AG20443 (cell line): ENCODE data around the gene RALGAPB.

Experiments
- DNase-seq: peaks from one replicate; pipeline ENCODE4 v3.0.0; 2012; ENCODE audit warnings: low spot score, mixed read lengths

The RALGAPB gene

DNA sequence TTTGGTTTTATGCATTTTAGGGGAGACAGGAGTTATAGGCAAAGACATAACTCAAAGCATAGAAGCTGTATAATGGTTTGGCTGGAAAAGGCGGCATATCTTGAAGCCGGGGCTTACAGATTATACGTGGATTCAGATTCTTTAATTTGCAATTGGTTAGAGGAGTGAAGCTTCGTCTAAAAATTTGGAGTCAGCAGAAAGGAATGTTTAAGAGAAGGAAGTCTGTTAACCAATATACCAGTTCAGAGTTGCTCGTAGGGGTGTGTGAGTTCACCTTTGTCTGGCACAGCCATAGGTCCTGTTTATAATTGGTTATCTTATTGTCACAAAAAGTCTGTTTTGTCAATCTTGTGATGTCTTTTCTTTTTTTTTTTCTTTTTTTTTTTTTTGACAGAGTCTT lies 137.9 kb downstream of the RALGAPB start:
- no peak for DNase-seq

DNA sequence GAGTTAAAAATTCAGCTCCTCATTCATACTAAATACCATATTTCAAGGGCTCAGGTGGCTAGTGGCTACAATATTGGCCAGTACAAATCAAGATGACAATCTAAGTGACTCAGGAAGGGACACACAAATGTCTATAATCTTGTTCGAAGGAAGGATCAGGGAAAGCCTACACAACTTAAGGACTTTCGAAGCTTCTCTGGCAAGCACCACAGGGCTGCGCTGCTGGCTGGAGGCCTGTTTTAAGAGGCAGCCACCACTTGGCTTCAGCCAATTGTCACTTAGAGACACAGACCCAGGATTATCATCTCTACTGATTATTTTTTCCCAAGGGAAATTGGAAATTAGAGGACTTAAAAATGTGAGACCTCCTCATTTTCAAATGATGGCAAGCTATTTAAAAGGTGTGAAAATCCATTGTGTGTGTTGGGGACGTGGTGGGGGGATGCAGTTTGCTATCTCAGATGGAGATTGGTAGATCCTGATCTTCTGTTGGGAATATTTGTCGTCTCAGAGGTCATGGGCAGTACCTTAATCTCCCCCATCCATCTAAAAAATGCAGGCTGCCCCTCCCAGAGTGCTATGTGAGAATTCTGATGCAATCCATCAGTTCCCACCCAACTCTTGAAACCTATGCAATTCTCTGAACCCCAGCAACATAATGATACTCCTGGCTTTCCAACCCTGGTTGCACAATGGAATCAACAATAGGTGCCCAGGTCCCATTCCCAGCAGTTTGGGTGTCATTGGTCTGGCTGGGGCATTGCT lies 140.3 kb downstream of the RALGAPB start:
- DNase-seq = no peak

DNA sequence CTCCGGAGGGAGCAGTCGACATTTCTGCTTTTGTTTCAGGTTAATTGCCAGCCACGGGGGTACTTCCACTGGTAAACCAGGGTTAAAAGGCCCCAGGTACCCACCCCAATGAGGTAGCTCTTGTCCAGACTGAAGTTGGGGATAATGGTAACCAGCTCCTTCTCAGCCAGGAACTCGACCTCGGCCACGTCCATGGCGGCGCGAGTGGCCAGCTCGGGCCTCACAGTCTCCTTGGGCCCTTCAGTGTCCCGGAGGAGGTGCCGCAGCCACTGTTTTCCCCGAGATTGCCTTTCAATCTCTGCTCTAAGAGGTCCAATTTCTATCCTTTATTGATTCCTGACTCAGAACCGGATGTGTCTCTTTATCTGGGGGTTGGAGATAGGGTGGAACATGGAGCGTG lies 142.6 kb downstream of the RALGAPB start:
- DNase-seq = no peak

DNA sequence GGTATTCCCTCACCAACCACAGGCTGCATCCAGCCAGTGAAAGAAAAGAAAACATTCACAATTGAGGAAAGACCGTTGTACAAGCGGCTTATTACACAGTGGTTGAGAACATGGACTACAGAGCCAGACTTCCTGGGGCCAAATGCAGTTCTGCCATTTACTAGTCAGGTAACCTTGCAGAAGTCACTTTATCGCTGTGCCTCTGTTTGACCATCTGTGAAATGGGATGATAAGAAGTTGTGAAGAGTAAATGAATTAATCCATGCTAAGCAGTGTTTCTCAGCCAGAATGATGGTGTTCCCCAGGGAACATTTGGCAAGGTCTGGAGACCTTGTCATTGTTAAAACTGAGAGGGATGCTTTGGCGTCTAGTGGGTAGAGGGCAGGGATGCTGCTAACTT lies 143.8 kb downstream of the RALGAPB start:
- no peak for DNase-seq

DNA sequence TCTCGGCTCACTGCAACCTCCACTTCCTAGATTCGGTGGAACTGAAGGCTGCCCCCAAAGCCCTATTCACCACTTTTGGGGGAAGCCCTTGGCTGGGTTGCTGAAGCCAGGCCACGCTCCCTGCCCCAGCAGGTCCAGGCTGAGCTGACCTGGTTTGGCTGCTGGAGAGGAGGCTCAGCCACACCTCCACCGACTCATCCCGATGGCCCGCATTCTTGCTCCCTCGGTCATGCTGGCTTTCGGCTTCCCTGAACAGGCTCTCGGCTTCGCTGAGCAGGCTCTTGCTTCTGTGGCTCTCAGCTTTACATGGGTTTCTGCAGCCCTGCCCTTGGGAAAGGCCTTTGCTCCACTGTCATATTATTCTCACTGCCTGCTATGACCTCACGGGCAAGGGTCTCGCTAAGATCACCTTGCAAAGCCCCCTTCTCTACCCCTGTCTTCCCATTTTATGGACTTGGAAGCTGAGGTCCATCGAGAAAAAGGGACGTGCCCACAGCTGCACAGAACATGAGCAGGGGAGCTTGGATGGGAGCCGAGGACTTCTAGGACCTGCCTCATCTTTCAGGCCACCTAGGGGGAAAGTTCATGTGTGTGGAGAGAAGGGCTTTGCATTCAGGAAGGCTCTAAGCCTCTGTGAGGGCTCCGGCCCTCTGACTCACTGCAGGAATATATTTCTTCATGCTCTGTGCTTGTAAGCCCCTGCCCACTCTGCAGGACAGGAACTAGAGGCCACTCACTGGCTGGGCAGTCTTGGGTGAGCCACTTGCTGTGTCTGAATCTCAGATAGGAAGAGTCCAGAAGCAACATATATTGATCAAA lies 144.6 kb downstream of the RALGAPB start:
- DNase-seq = peak; percentile 80

DNA sequence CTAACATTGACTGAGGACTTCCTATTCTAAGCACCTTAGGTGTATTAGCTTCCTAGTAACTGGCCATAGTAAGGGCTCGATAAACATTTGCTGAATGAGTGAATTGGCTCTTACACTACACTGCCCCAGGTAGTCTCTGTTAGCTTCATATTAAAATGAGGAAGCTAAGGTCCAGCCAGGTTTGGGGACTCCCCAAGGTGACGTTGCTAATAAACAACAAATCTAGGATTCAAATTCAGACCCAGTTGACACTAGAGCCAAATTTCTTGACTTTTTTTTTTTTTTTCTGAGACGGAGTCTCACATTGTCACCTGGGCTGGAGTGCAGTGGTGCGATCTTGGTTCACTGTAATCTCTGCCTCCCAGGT lies 145.2 kb downstream of the RALGAPB start:
- DNase-seq = no peak

DNA sequence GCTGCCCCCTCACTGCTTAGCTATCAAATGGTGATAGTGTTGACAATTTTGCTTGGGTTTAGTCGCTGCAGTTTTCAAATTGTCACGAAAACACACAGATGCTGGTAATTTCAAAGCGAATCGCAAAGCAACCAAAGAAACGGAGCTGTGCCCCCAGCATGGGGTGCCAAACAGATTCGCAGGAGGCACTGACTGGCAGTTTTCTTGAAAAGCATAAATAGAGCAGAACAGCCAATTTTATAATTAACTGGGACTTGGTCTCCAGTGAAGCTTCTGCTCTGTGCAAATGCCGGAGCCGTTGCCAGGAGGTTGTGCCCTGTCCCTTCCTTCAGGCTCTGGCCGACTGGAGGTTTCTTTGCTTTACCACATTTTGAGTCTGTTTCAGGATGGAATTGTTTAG lies 147.8 kb downstream of the RALGAPB start:
- DNase-seq = no peak

DNA sequence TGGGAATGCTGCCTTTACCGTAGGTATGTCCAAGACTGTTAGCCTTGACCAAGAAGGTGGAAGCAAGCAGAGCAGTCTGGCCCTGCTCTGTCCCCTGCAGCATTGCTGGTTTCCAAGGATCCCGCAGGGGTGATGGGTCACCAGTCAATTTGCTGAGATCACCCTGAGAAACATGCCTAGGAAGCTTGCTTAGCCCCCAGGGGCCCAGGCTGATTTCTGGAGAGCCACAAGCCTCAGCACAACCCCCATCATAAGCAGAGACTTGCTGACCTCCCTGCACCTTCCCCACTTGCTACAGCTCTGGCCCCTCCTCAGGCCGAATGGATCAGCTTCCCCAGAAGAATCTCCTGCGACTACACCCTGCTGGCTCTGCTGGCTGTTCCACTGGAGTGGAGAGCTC lies 150.4 kb downstream of the RALGAPB start:
- no peak for DNase-seq

DNA sequence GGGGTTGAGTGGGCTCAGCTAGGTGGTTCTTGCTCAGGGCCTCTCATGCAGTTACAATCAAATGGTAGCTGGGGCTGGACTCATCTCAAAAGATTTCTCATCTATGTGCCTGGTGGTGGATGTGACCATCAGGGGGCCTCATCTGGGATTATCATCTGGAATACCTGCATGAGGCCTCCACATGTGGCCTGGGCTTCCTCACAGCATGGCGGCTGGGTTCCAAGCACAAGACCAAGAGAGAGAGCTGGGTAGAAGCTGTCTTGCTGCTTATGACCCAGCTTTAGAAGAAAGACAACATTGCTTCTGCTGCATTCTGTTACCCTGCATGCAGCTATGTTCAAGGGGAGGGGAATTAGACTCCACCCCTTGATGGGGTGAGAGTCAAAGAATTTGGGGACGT lies 151.4 kb downstream of the RALGAPB start:
- no peak for DNase-seq

DNA sequence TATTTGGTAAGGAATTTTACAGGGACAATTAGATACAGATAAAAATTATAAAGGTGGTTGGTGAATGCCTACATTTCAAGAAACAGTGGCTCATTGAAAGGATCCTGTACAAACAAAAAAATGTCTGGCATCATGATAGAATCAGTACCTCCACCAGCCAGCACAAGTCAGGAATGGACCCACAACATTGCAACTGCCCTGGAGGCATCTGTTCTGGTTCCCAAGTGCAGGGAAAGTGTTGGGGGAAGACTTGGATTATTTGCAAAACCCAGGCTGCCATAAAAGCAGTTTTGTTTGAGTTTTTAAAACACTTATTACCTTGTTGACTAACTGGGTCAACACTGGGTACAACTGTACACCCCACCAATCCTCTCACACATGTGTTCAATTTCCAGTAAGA lies 153.3 kb downstream of the RALGAPB start:
- no peak for DNase-seq

DNA sequence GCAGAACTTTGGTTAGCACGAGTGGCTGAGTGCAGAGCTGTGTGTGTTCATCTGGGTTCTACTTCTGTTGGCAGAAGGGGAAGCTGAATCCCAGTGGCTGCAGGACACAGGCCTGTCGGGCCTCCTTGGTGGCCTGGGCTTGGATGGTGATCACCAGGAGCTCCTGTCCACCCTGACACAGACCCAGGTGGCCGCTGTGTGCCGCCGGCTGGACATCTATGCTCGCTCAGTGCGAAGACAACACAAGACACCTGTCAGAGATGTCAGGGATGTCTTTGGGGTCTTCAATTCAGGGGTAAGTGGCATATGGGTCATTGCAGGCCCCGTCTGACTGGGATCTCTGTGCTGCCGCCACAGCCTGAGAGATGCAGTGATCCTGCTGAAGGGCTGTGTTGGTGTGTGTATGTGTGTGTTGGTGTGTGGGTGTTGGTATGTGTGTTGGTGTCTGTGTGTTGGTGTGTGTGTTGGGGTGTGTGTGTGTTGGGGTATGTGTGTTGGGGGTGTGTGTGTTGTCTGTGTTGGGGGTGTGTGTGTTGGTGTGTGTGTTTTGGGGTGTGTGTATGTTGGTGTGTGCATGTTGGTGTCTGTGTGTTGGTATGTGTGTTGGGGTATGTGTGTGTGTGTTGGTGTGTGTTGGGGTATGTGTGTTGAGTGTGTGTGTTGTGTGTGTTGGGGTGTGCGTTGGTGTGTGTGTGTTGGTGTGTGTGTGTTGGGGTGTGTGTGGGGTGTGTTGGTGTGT lies 154.4 kb downstream of the RALGAPB start:
- DNase-seq = no peak
